Adrenal gland (tissue), 12 donors: ENCODE measurements around the gene NT5C2. TPM values are rescaled to one million over a fixed set of nuclear protein-coding genes. Genes with fewer than 3 reads are reported as not detected.

Experiments used
- DNase-seq, 7 donors: peaks; one replicate each; pipeline ENCODE4 v3.0.0-alpha.2; 2019 to 2020
- H3K27ac ChIP-seq, 5 donors: fragments of 200-600 bp; sonication (generic) in 4 of 5; 1 replicate in 3 of 5; 2 replicates in 2 of 5; pipeline versions ENCODE4 v1.5.1 to v1.8.0; 2016 to 2020; ENCODE audit warnings: mild to moderate bottlenecking in 1 of 5
- H3K27me3 ChIP-seq: fragments of 200-600 bp; 2 replicates; pipeline ENCODE4 v1.8.0; 2021
- H3K36me3 ChIP-seq, 2 donors: fragments of 200-600 bp; replicated peaks in 1 of 2; 1 replicate in 1 of 2; 2 replicates in 1 of 2; pipeline versions ENCODE4 v1.5.1 to v1.8.0; 2018 to 2022
- H3K4me1 ChIP-seq, 2 donors: fragments of 200-600 bp; replicated peaks in 1 of 2; 1 replicate in 1 of 2; 2 replicates in 1 of 2; pipeline versions ENCODE4 v1.5.1 to v1.8.0; 2018 to 2021
- H3K4me3 ChIP-seq, 4 donors: fragments of 200-600 bp; sonication (generic) in 3 of 4; one replicate each; pipeline ENCODE4 v1.5.1; 2016 to 2018
- H3K9me3 ChIP-seq, 3 donors: fragments of 200-600 bp; sonication (generic) in 1 of 3; replicated peaks in 1 of 3; 1 replicate in 2 of 3; 2 replicates in 1 of 3; pipeline versions ENCODE4 v1.5.1 to v1.8.0; 2016 to 2021
- POLR2A ChIP-seq, 2 donors: fragments of 450-650 bp; IDR thresholded peaks; one replicate each; pipeline ENCODE4 v1.6.1; 2017; ENCODE audit warnings: antibody characterized with exemption in 2 of 2, mild to moderate bottlenecking in 2 of 2, moderate library complexity in 1 of 2
- WGBS, 4 donors: extraction: QIAGEN DNeasy Blood & Tissue Kit in 2 of 4; methylation state at CpG; one replicate each; pipeline versions ENCODE4 v1.1.5 to v1.1.7; 2013 to 2017; 5-methylcytosine and 5-hydroxymethylcytosine counted together
- intact Hi-C, 2 donors: fragments of 100-400 bp; cut with DNase I; formaldehyde crosslinking; loops; one replicate each; pipeline versions ENCODE4 v1.14.1 to v1.15.0; 2022 to 2023
- polyA plus RNA-seq, 3 donors: library from polyadenylated mRNA; stranded (reverse); fragments of 200-250 nt in 2 of 3; fragments of 350-450 nt in 1 of 3; fragmentation: Illumina TruSeq in 1 of 3; extraction: RNeasy Lipid Tissue Mini Kit (QIAGEN cat#74804) in 1 of 3; gene quantifications; one replicate each; pipeline ENCODE4 v1.2.3, GENCODE V29; 2013 to 2014
- total RNA-seq, 9 donors: library from RNA; depleted of rRNA in 4 of 9; stranded (reverse); fragments of >200 nt in 4 of 9; fragments of 120-200 nt in 1 of 9; fragmentation: NEBNext Ultra II Directional in 1 of 9; extraction: Animal tissue kit (Norgen Biotek cat#: 25700) in 1 of 9; gene quantifications; one replicate each; pipeline versions ENCODE4 v1.1.0 to v1.2.4, GENCODE V29; 2013 to 2023
- TF ChIP-seq, protein P1 (sequence below), 6 experiments: fragments of 450-650 bp in 4 of 6; fragments of 200-600 bp in 2 of 6; sonication (generic) in 1 of 6; IDR thresholded peaks; 1 replicate in 5 of 6; 2 replicates in 1 of 6; pipeline versions ENCODE4 v1.5.1 to v1.8.0; 2016 to 2021; ENCODE audit warnings: antibody characterized with exemption in 6 of 6, mild to moderate bottlenecking in 2 of 6, moderate library complexity in 1 of 6
- donor health status: healthy with polysubstance abuse.
- donor health status: Bipolar disorder and iron deficiency.
- donor health status: DM: yes; HTN: yes; CAD: no.
- donor health status: DM: no; HTN: no; CAD: no.
- donor health status: DM: no; HTN: no; CAD: no.
- donor health status: DM: yes; HTN: yes; CAD: no.

Gene NT5C2
- total and polyA plus RNA-seq, 12 donors: 23.2 to 101 (median 71.1) TPM

DNA sequence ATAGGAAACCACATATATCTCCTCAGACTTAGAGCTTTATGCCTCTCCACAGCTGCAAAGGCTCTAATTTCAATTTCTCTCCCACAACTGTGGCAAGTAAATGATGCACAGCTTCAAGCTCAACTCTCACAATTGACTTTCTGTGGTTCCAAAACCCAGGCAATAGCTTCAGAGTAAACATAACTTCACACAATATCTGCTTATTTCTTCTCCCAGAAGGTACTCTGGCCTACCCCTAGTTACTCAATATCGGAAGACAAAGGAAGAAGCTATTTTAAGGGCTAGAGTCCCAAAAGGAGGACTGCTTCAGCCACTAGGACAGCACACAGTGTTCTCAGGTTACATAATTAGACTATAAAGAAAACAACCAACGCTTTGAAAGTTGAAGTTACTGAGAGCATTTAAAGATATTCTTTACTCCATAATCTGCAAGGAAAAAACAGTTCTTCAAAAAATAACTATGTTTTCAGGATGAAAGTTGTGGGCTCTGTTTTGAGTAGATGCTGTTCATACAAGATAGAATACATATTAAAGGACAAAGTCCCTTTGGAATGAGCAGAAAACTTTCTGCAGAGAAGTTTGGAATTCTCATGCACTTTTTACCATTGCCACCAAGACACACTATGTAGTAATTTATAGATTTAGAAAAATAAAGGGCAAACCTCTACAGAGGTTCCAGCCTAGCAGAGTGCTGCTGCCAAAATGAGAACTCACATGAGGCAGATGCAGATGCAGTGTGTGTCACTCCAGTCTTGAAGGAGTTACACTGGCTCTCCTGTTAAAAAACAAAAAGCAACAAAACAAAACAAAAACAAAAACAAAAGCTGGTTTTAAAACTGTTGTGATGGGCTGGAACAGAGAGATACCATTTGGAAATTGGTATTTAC is 81.8 kb downstream of the NT5C2 start:
- Histone ChIP-seq H3K9me3 (no peaks in the 10 kb centered on the region), H3K36me3 (no peaks in the 10 kb centered on the region), H3K27ac (peak overlapping the region in 2 of 5 donors; percentile 41 to 52), H3K27me3 (no peaks in the 10 kb centered on the region), H3K4me3 (peak overlapping the region in 1 of 4 donors; percentile 2), H3K4me1 (peaks cover 26 to 36% of the 10 kb centered on the region in 2 donors)
- DNase-seq: no peak
- WGBS, 4 donors: 0 to 8% (median 5%) methylated on average over 2 of the region's 2 CpGs
- intact Hi-C loops: loop anchor here in 1 of 2 donors (10.0 kb wide), 1 partner anchor 84 kb away; the partner anchor contains the start of gene NT5C2
- TF ChIP-seq, protein P1, sequence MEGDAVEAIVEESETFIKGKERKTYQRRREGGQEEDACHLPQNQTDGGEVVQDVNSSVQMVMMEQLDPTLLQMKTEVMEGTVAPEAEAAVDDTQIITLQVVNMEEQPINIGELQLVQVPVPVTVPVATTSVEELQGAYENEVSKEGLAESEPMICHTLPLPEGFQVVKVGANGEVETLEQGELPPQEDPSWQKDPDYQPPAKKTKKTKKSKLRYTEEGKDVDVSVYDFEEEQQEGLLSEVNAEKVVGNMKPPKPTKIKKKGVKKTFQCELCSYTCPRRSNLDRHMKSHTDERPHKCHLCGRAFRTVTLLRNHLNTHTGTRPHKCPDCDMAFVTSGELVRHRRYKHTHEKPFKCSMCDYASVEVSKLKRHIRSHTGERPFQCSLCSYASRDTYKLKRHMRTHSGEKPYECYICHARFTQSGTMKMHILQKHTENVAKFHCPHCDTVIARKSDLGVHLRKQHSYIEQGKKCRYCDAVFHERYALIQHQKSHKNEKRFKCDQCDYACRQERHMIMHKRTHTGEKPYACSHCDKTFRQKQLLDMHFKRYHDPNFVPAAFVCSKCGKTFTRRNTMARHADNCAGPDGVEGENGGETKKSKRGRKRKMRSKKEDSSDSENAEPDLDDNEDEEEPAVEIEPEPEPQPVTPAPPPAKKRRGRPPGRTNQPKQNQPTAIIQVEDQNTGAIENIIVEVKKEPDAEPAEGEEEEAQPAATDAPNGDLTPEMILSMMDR (IDR thresholded peaks at IDR 0.05): peak in 1 of 6 experiments; percentile 24
- TF ChIP-seq POLR2A (IDR thresholded peaks at IDR 0.05): no peak

DNA sequence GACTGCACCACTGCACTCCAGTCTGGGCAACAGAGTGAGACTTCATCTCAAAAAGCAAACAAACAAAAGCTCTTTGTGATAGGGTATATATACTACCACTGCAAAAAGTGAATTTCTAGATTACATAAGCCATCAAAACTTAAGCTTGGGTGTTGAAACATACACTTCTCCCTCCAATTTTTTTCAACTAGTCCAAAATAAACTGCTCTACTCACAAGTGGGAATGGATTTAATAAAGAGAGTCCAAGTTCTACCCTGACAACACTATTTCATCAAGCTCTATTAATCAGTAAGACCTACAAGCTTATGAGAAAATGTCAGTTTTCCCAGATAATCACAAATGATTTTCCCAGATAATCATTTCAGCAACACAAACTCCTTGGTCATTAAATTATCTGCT is 82.7 kb downstream of the NT5C2 start:
- DNase-seq: no peak
- Histone ChIP-seq H3K27me3 (no peaks in the 10 kb centered on the region), H3K27ac (peak overlapping the region in 3 of 5 donors; percentile 31 to 52 (median 41)), H3K4me1 (peaks cover 26 to 36% of the 10 kb centered on the region in 2 donors), H3K9me3 (no peaks in the 10 kb centered on the region), H3K4me3 (no peak overlapping the region), H3K36me3 (peaks cover 0 to 4% of the 10 kb centered on the region in 2 donors)
- TF ChIP-seq, protein P1 (IDR thresholded peaks at IDR 0.05): no peak
- no peak for TF ChIP-seq POLR2A (IDR thresholded peaks at IDR 0.05)
- intact Hi-C loops: loop anchor here in 1 of 2 donors (10.0 kb wide), 1 partner anchor 84 kb away; the partner anchor contains the start of gene NT5C2

DNA sequence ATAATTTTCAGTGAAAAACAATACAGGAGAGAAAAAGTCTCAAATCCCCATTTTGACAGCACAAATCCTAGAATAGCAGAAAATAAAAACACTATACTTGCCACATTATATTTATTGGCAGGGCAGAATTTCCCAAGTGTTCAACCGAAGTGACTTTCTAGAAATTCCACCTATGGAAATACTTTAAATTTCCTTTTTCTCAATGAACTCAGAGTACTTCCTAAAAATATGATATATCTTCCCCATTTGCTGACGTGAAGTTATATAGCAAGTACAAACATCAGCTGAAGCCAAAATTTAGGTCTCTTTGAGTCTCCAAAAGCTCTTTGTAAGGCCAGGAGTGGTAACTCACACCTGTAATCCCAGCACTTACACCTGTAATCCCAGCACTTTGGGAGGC is 83.3 kb downstream of the NT5C2 start:
- TF ChIP-seq POLR2A (IDR thresholded peaks at IDR 0.05): no peak
- TF ChIP-seq, protein P1 (IDR thresholded peaks at IDR 0.05): no peak
- Histone ChIP-seq H3K4me1 (peaks cover 26 to 38% of the 10 kb centered on the region in 2 donors), H3K27ac (peak overlapping the region in 1 of 5 donors; percentile 31), H3K9me3 (no peaks in the 10 kb centered on the region), H3K27me3 (no peaks in the 10 kb centered on the region), H3K4me3 (no peak overlapping the region), H3K36me3 (peaks cover 0 to 8% of the 10 kb centered on the region in 2 donors)
- WGBS, 4 donors: 77 to 88% (median 82%) methylated on average over 2 of the region's 2 CpGs
- DNase-seq: no peak
- intact Hi-C loops: loop anchor here in 1 of 2 donors (10.0 kb wide), 1 partner anchor 85 kb away; the partner anchor contains the start of gene NT5C2

DNA sequence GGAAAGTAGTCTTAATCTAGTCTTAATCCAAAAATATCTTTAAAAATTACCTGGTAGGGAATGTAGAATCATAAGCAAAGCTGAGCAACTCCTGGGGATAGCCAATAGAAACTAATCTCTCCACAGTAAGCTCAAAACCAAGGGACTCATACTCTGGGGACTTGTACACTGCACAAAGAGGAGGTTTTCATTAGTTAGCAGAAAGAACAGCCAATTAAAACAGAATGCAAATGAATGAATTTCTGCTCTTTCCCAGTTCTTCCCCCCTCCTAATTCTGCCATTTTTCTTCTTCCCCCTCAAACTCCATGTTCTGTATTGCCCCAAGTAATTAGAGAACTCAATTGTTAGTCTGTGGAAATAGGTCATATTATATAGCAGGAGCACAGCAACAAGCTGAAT is 86.5 kb downstream of the NT5C2 start:
- Histone ChIP-seq H3K27ac (no peak overlapping the region), H3K9me3 (no peaks in the 10 kb centered on the region), H3K27me3 (no peaks in the 10 kb centered on the region), H3K36me3 (peaks cover 0 to 17% of the 10 kb centered on the region in 2 donors), H3K4me3 (no peak overlapping the region), H3K4me1 (peaks cover 19 to 31% of the 10 kb centered on the region in 2 donors)
- TF ChIP-seq, protein P1 (IDR thresholded peaks at IDR 0.05): no peak
- no peak for TF ChIP-seq POLR2A (IDR thresholded peaks at IDR 0.05)
- DNase-seq: no peak
- intact Hi-C loops: no loop called here
